HG03442 (cell line): ENCODE data around the gene ANKRD13A.

ENCODE experiments used
- ATAC-seq: cut with Tn5 transposase; IDR thresholded peaks from one replicate; pipeline ENCODE4 v1.9.1; 2021; ENCODE audit warnings: mild to moderate bottlenecking, moderate library complexity; ENCODE audit not compliant: unreplicated experiment

ANKRD13A gene

DNA sequence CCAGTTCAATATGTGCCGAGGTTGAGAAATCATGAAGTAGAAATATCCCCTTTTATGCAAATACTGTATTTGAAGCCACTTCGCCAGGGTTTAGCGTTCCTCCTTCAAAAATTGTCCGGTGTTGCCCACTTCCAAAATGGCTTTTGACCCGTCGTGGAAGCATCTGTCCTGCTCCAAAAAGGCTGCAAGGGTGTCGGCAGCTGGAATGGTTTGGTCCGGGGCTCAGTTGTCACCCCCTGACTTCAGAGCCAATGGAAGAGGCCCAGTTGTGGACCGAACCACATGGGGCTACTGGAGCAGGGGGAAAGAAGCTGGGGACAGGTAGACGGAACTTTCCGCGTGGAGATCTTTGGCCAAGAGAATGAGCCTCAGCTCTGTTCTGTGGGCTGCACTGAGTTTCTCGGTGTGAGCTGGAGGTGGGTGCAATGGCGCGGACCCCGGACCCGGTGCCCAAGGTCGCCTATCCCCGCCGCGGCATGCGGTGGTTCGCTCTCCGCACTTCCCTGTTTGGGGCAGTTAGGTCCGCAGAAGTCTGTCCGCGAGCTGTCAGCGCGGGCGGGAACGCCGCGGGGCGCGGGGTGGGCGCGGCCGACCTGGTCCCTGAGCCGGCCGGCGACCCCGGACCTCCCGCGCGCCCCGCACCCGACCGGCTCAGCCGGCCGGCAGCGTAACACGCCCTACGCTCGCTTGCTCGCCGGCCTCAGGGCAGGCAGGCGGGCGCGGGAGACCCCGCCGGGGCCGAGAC lies at the start of gene ANKRD13A:
Gene ANKRD13A (plus strand): TSS at position 527 of the 745 bp plus-strand sequence. CDS start 259 bp downstream, outside the sequence.
- peak; percentile 42 for ATAC-seq

DNA sequence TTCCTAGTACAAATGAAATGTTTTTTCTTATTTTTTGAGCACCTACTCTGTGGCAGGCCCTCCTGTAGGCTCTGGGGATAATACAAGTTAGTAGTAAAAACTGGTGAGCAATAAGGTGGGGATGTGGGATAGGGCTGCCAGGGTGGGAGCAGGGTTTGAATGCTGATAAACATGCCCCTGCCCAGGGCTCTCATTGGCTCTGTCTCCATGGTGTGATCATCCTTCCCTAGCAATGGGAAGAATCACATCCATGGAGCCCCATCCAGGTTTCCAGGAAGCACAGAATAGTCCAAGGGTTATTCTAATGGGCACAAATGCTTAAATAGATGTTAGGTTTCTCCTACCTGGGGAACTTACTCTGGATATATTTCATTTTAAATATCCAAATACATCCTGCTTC lies 48.6 kb upstream of the ANKRD13A start:
- no peak for ATAC-seq

DNA sequence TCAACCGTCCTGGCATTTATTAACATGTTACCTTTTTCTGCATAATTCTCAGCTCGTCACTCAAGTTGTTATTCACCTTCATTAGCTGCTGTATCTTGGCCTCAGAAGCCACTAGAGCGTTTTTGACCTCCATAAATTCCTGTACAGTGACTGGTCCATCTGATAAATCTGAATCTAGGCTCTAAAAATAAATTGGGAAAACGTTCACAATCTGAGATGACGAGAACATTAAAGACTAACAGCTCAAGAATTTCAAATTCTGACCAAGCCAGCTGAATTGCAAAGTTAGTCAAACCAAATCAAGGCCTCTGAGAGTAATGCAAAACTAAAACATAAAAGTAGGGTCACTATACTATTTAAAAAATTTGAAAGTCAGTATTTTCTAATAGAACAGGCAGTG lies 48.1 kb upstream of the ANKRD13A start:
- no peak for ATAC-seq

DNA sequence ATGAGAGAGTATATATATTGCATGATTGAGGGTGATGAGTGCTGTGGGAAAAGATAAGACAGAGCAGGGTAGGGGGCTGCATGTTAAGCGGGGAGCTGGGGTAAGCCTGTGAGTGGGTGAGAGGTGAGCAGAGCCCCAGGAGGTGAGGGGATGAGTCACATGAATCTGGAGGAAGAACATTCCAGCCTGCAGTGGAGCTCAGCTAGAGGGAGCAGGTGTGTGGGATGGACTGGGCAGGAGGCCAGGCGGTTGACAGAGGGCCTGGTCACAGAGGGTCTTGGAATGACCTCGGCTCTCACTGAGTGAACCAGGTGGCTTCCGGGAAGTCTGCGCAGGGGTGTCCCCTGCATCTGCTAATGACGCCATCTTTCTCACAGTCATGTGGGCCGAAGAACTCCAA lies 47.5 kb upstream of the ANKRD13A start:
- ATAC-seq = no peak

DNA sequence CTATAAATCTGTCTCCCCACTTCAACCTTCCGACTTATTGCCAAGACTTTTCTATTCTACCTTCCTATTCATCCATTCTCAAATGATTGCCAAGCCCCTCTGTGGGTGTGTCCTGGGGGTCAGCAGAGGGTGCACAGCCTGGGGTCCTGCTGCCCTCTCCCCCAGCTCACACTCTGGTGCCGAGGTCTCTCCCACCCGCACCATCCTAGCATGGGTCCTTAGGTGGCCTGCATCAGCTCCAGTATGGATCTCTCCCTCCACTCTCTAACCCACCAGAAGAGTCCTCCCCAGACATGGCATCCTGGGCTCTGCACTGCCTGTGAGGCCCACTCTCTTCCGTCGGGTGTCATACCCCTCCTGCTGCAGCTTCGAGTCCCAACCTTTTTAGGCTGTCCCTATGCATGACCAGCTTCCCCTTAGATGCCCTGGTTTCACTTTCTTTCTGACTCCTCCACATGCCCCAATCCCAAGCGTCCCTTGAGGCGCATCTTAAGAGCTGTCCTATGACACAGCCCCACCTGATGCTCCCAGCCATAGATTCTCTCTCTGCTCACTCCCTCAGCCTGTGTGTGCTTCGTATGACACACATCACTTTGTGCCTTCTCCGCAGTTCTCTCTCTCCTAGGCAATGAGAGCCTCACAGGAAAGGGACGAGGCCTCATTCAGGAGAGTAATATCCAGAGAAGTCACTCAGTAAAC lies 46.9 kb upstream of the ANKRD13A start:
- no peak for ATAC-seq

DNA sequence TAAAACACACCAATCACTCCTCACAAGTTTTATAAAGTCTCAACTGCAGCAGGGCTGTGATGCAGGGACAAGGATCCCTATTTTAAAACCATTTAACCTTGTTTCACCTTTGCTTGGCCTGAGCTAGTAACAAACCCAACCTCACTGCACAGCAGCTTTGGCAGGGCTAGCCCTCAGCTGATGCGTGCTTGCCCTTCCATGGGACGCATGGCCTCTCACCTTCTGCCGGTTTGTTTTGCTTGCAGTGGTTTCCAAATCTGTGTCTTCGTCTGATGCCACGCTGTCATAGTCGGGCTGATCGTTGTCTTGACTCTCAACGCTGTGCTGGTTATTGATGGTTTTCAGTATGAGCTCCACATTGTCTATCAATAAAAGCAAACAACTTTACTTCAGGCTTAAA lies 46.4 kb upstream of the ANKRD13A start:
- no peak for ATAC-seq

DNA sequence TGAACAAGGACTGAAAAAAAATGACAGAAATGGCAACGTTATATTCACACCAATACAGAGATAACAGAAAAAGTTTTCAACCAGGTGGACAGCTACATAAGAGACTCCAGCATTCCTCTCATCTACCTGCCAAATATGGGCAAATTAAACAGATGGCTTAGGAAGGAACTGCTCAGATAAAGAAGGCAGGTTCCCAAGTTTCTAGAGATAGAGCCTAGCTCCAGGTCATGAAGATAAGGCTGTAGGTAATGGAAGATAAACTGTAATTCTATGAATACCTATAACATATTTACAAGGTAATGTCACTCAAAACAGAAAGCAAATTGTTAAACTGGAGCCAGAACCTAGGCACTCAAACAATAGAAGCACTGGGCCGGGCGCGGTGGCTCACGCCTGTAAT lies 45.6 kb upstream of the ANKRD13A start:
- ATAC-seq = no peak

DNA sequence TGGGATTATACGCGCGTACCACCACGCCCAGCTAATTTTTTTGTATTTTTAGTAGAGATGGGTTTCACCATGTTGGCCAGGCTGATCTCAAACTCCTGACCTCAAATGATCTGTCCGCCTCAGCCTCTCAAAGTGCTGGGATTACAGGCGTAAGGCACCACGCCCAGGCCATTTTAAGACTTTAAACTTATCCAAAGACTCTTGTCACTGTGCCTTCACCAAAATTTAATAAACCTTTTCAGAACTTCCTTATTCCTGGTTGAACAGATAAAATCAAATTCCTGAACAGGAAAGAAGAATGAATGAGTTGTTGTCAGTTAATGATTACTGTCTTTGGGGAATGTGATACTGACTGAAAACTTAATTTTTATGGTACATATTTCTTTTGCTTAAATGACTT lies 40.9 kb upstream of the ANKRD13A start:
- no peak for ATAC-seq

DNA sequence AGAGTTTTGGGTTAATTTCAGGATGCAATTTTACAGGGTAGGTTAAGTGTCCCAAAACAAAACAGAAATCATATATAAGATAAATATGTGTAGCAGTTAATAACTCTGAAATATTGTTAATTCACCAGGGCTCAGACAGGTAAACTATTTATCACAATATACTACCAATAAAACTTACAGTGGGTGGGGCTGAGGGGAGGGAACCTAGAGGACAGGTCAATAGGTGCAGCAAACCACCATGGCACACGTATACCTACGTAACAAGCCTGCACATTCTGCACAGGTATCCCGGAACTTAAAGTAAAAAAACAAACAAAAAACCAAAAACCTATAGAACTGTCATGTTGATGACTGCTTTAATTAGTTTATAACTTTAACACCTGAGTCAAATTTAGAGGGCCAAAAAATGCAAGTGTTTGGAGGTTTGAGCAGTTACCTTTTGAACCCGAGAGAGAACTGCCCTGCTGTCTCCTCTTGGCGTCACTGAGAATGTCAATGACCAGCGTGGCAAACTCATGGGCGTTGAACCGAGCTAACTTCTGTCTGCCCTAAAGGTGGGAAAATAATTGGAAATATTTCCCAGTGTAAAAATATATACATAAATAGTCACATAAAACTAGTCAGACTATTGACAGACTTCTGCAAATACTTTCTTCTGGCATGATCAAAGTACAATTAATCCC lies 39.7 kb upstream of the ANKRD13A start:
- no peak for ATAC-seq

DNA sequence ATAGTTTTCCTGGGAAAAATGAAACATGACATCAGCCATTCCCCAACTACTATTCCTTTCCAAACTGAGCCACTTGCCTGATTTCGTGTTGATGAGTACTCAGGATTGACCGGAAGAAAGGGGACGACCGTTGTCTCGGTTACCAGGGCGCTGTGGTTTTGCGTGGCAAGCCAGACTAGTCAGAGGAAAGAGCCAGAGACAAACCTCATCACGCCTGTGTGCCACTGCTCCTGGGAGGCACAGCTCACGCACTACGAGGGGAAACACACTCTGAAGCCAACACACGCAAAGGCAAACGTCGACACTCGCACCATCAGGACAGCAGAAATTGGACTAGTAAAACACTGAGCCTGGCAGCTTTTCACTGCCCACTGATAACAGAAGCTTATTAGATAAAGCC lies 38.0 kb upstream of the ANKRD13A start:
- ATAC-seq = no peak

DNA sequence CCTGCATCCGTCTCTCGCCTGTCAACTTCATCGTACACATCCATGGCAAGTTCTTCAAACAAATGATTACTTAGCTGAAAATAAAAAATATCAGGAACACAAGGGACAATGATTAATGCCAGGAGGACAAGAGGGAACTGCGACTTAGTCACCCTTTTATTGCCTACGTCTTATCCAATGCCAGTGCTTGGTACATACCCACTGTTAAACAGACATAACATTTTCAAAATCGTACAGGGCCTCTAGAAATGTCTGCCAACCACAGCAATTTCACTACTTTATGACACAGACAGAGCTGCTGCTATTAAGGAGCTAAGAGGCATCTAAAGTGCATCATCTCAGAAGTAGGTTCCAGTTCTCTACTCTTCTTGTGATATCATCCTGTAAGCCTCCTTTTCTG lies 37.6 kb upstream of the ANKRD13A start:
- ATAC-seq = no peak

DNA sequence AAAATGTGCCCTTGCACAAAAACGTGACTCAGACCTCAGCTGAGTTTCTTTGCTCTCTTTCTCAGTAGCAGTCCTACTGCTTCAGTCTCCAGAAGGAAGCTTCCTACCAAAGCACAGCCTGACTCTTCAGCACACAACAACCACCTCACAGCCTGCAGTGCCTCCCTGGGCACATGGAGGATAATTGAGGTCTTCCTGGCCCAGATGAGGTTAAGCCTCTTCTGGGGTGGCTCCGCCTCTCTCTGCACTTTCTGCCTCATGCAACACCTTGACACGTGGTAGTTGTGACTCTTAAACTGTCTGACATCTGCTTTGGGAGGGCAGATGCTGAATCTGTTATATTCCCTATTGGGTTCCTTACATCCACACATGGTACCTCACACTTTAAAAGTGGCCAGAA lies 36.8 kb upstream of the ANKRD13A start:
- ATAC-seq = no peak

DNA sequence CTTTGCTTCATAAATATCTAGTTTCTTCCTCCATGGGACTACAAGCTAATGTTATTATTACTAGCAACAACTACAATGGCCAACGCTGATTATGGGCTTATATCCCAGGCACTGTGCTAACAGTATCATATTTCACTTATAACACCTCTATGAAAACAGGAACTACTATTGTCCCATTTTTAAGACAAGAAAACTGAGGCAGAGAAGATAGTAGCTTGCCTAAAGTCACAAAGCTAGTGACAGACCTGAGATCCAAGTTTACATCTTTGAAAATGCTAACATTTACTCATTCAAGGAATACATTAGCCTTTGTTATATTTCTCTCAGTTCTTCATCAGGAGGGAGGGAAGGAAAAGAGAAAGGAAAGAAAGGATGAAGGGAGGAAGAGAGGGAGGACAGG lies 35.9 kb upstream of the ANKRD13A start:
- no peak for ATAC-seq

DNA sequence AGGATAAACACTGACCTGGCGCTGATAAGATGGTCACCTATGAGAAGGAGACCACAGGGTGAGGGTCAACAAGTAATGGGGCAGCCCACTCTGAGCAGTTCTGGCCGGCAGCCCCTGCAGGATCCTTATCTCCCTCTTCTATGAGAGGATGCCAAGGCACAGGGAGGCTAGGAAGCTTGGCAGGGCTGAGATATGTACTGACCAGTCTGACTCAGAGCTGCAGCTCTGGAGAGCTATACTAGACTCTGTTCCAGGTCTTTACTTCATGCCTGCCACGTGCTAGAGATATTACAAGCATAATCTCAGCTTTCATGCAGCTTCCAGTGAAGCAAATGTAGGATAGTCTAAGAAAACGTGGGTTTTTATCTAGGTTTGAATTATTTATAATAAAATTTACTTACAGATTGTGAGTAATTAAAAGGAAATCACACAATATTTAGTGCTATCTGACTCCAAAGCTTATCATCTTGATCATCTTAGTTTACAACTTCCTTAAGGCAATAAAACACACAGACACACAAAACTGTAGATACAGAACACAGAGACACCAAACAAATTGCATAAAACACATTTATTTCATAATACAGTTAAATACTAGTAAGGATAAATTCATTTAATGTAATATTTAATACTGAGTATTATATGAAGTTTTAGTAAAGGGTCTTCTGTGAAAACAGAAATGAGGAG lies 35.3 kb upstream of the ANKRD13A start:
- ATAC-seq = no peak

DNA sequence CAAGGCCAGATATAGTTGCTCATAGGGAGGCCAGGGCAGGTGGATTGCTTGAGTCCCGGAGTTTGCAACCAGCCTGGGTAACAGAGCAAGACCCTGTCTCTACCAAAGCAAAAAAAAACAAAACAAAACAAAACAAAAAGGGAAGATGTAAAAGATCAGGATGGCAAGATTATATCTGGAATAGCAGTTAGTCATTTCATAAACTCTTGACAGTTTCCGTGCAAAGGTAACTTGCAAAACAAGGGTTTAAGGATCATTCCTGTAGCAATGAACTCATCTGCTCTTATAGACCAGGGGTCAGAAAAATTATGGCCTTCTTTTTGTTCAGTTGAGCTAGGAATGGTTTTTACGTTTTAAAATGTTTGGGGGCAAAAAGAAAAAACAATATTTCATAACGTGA lies 32.7 kb upstream of the ANKRD13A start:
- ATAC-seq = no peak

DNA sequence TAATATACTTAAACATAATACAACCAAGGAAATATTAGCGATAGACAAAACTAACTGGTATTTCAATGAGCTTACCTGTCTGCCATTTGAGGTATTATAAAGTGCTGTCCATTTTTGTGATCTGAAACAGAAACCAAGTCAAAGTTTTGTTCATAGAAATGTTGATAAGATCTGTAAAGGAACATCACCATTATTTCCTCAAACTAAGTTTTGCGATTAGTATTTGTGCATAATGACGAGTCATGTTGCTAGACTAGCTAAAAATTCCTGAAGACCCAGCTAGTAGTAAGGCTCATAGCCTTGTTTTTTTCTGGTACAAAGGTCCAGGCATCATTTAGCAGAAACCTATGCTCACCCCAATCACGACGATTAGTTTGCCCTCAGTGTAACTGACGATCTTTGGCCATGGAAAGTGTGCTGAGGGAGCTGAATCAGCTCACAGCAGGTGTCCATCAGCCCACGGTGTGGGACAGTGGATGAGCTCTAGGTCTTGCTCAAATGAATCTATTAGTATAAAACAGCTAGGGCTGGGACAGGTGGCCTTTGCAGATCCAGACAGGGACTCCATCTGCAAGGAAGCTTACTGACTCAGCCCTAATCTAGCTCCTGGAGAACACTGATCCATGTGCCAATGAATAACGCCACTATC lies 31.7 kb upstream of the ANKRD13A start:
- ATAC-seq = no peak

DNA sequence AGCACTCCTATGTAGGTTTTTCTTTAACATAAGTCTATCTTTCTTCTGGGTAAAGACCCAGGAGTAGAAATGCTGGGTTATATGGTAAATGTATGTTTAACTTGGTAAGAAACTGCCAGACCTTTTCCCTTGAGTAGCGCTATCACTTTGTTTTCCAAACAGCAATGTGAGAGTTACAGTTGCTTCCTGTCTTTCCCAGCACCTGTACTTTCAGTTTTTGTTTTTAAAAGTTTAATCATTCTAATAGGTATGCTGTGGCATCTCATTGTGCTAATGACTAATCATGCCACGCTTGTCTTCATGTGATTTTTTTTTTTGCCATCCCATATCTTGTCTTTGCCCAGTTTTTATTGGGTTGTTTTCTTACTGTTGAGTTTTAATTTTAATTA lies 31.2 kb upstream of the ANKRD13A start:
- no peak for ATAC-seq

DNA sequence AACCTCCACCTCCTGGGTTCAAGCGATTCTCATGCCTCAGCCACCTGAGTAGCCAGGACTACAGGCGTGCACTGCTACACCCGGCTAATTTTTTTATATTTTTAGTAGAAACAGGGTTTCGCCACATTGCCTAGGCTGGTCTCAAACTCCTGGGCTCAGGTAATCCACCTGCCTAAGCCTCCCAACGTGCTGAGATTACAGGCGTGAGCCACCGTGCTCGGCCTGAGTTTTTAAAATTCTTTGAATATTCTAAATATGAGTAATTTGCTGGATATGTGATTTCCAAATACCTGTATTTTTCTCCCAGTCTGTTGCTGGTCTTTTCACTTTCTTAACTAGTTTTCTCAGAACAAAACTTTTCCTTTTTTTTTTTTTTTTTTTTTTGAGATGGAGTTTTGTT lies 30.4 kb upstream of the ANKRD13A start:
- ATAC-seq = no peak

DNA sequence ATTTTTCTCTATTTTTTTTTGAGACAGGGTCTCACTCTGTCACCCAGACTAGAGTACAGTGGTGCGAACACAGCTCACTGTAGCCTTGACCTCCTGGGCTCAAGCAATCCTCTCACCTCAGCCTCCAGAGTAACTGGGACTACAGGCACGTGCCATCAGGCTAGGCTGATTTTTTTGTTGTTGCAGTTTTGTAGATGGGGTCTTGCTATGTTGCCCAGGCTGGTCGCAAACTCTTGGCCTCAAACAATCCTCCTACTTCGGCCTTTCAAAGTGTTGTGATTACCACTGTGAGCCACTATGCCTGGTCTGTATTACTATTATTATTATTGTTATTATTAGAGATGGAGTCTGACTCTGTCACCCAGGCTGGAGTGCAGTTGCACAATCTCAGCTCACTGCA lies 26.4 kb upstream of the ANKRD13A start:
- no peak for ATAC-seq

DNA sequence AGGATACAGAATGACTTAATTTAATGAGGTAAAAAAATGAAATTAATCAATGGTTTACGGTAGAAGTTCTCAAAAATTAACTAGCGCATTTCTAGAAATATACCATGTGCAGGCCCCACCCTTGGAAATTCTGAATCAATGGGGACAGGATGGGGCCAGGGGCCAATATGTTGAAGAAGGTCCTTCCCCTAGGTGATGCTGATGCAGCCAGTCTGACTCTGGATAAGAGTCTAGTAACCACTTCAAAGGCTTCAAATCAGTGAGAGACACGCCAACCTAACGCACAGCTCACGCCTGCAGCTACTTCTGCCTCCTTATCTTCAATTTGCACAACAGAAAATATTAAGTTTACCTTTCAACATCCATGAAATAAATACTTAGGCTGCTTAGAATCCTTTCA lies 17.9 kb upstream of the ANKRD13A start:
- no peak for ATAC-seq

DNA sequence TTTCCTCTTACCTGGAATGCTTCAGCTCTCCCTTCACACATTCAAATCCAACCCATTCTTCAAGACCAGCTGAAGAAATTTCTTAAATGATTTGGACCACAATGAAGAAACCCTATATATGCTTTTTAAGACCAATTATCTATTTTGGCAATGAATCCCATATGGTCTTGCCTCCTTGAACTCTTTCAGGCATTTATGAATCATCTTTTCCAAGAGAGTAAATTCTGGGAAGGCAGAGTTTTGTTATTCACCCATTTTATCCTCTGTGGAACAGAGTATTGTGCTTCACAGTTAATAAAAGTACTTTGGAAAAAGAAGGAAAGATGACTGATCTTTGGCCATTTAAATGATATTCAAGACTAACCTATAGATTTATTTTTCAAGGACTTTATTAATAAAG lies 17.0 kb upstream of the ANKRD13A start:
- no peak for ATAC-seq
